Thyroid gland (tissue), 4 donors: ENCODE results near the gene LPCAT1. TPM values are rescaled to one million over a fixed set of nuclear protein-coding genes. Genes with fewer than 3 reads are reported as not detected.

ENCODE experiments used
- DNase-seq, 2 donors: peaks; one replicate each; pipeline ENCODE4 v3.0.0-alpha.2; 2019
- H3K27ac ChIP-seq, 3 donors: fragments of 200-600 bp; sonication (generic); 1 replicate in 2 of 3; 2 replicates in 1 of 3; pipeline ENCODE4 v1.5.1; 2016 to 2019; ENCODE audit warnings: mild to moderate bottlenecking in 1 of 3, moderate library complexity in 1 of 3
- H3K27me3 ChIP-seq: fragments of 200-600 bp; sonication (generic); one replicate; pipeline ENCODE4 v1.5.1; 2019
- H3K36me3 ChIP-seq, 2 donors: fragments of 200-600 bp; sonication (generic); one replicate each; pipeline ENCODE4 v1.5.1; 2016 to 2019
- H3K4me1 ChIP-seq, 2 donors: fragments of 200-600 bp; sonication (generic); one replicate each; pipeline ENCODE4 v1.5.1; 2017 to 2019
- H3K4me3 ChIP-seq, 3 donors: fragments of 200-600 bp; sonication (generic); replicated peaks in 1 of 3; 1 replicate in 2 of 3; 2 replicates in 1 of 3; pipeline ENCODE4 v1.5.1; 2016; ENCODE audit warnings: mild to moderate bottlenecking in 1 of 3
- H3K9me3 ChIP-seq: fragments of 200-600 bp; sonication (generic); one replicate; pipeline ENCODE4 v1.5.1; 2017
- CTCF ChIP-seq, 6 experiments: fragments of 200-600 bp in 3 of 6; fragments of 450-650 bp in 3 of 6; sonication (generic) in 3 of 6; IDR thresholded peaks; one replicate each; pipeline ENCODE4 v1.5.1; 2016 to 2019; ENCODE audit warnings: antibody characterized with exemption in 6 of 6, mild to moderate bottlenecking in 2 of 6, inconsistent platforms in 1 of 6, moderate library complexity in 1 of 6
- POLR2A ChIP-seq, 2 donors: fragments of 450-650 bp; IDR thresholded peaks; one replicate each; pipeline ENCODE4 v1.6.1; 2017; ENCODE audit warnings: antibody characterized with exemption in 2 of 2, mild to moderate bottlenecking in 2 of 2, moderate library complexity in 1 of 2
- WGBS, 2 donors: methylation state at CpG; one replicate each; pipeline ENCODE4 v1.1.5; 2017; 5-methylcytosine and 5-hydroxymethylcytosine counted together
- intact Hi-C: fragments of 100-400 bp; cut with DNase I; formaldehyde crosslinking; loops from one replicate; pipeline ENCODE4 v1.15.1; 2023
- microRNA-seq: library from miRNA; unstranded; fragments of <30 nt; microRNA quantifications from one replicate; pipeline ENCODE4, GENCODE V29; 2016
- small RNA-seq: library from RNA; depleted of rRNA; stranded (forward); fragments of <200 nt; gene quantifications from one replicate; pipeline ENCODE3, GENCODE V24; 2016
- total RNA-seq, 4 donors: library from RNA; depleted of rRNA; stranded (reverse); fragments of >200 nt; gene quantifications; one replicate each; pipeline ENCODE4 v1.2.3, GENCODE V29; 2016

Gene LPCAT1
- total RNA-seq, 4 donors from 2014 or later: 30.9 to 35.7 (median 33.3) TPM

- no peak overlapping the region for H3K4me3 ChIP-seq
- DNase-seq: no peak
- H3K27me3 ChIP-seq: no peaks in the 10 kb centered on the region
- TF ChIP-seq POLR2A (IDR thresholded peaks at IDR 0.05): no peak
- no peak for TF ChIP-seq CTCF (IDR thresholded peaks at IDR 0.05)
- intact Hi-C loops: no loop called here
- no peak overlapping the region for H3K27ac ChIP-seq
- WGBS, 2 donors: 59 to 61% methylated on average over 11 to 13 of the region's 16 CpGs
- no peaks in the 10 kb centered on the region for H3K4me1 ChIP-seq
- H3K9me3 ChIP-seq: no peaks in the 10 kb centered on the region
- H3K36me3 ChIP-seq: no peaks in the 10 kb centered on the region
Observed at GRCh38 chr5:1412163-1412562, 111.6 kb downstream of the LPCAT1 start.

Small RNAs within 50 kb of the gene (microRNA-seq; reads per million reads assigned to microRNA genes)
- not detected for gene MIR6075

Small RNAs within 50 kb of the gene (small RNA-seq; reads per million reads assigned to genes)
- not detected for gene MIR6075

Other genes with a start within 250 kb of the LPCAT1 start
- not detected for gene TERT, start 228.9 kb downstream of the LPCAT1 start, total RNA-seq
- 100 to 1,000 TPM; 149 to 215 (median 179) TPM for gene CLPTM1L, start 178.9 kb downstream of the LPCAT1 start, total RNA-seq
- gene SLC6A3, start 78.5 kb downstream of the LPCAT1 start, total RNA-seq: under 1 TPM in 3 of 4 donors, not detected in 1; 0.54 to 0.67 (median 0.54) TPM